ENCODE data around the gene ECD.
A peak's percentile ranks its signal among the peaks of the same experiment; 100 is the strongest.

The ECD gene

DNA sequence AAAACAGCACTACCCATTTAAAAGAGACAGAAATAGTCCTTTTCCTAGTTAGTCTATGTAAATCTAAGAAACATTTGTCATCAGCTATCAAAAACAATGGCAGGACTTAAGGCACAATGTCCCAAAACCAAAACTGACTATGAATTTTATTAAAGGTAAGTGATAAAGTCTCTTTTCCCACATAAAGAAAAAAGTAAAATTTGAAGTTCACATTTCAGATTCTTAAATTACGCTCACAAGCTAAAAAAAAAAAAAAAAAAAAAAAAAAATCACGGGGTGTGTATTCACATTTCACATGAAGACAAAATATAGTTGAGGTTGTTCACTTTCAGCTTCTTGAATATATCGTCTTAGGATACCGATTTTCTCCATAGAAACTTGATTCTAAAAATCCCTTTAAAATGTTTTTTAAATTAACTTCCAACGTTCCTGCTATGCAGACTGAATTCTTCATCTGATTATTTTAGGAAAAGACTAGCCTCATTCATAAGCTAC, 72.8 kb downstream of the ECD start:
- H3K9me3 ChIP-seq (ENCODE audit: insufficient read depth, low read depth, low read length), result no peaks in the 10 kb centered on the region
- TF ChIP-seq EZH2phosphoT487 (IDR thresholded peaks at IDR 0.05; ENCODE audit: borderline replicate concordance), result no peak
- no peak for TF ChIP-seq CTCF (conservative IDR thresholded peaks at IDR 0.05; ENCODE audit: low read length)
- peak overlapping the region; percentile 95 for H3K4me2 ChIP-seq (ENCODE audit: low read depth, low read length, poor library complexity, severe bottlenecking)
- H3K4me1 ChIP-seq (ENCODE audit: insufficient read depth, low read length, poor library complexity, severe bottlenecking), result peaks cover 34% of the 10 kb centered on the region
- H3K79me2 ChIP-seq (ENCODE audit: insufficient read depth, low read length), result peaks cover 59% of the 10 kb centered on the region
- H3K4me3 ChIP-seq (ENCODE audit: low read length, poor library complexity, severe bottlenecking), result peak overlapping the region; percentile 84
- no peak overlapping the region for H2AFZ ChIP-seq (ENCODE audit: low read length)
- H4K20me1 ChIP-seq (ENCODE audit: insufficient read depth, low read length, poor library complexity, severe bottlenecking), result peaks cover 33% of the 10 kb centered on the region
- H3K36me3 ChIP-seq (ENCODE audit: insufficient read depth, low read length), result no peaks in the 10 kb centered on the region
- H3K9ac ChIP-seq (ENCODE audit: low read depth, low read length, poor library complexity, severe bottlenecking), result peak overlapping the region; percentile 91
- no peaks in the 10 kb centered on the region for H3K27me3 ChIP-seq (ENCODE audit: insufficient read depth, low read length, poor library complexity, severe bottlenecking)
- peaks cover 12% of the 10 kb centered on the region; the same call in 1 of the 2 replicates for H3F3A ChIP-seq (ENCODE audit: low read depth)
- no peaks in the 10 kb centered on the region for H3K9me2 ChIP-seq (replicated peaks; ENCODE audit: low read depth, low read length)

DNA sequence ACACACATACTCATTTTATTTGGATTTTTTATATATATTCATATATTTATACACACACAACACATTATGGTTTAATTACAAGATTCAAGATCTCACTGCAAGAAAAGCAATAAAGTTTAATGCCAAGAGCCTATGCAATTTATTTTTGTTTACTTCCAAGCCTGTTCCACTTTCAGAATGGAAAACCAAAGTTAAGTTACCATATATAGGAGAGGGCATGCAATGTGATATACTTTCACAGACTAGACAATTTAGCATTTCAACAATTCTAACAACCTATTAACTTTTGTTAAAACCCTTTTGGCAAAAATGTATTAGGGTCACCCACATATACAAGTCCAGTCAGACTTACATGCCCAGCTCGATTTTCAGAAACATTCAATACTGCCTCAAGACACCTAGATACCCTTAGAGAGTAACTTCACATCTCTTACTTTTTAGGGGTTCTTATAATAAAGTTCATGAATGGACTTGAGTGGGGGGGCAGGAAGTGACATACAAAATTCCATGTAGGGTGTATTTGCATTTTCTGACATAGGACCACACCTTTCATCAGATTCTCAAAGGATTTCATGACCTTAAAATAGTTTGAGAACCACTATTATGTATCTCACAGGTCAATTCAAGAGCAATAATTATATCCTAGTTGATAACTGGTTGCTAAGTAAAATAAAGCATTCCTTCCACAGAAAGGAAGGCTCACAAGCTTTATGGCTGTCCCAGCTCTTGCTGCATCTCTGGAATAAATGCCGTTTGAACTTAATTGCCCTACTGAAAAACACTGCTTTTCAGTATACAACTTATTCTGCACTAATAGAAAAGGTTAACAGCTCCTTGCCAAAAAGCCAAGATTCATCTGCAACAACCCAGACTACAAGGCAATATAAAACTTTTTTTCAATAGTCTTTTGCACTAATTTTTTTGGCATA, 73.6 kb downstream of the ECD start:
- Histone ChIP-seq H2AFZ (ENCODE audit: low read length) (no peak overlapping the region), H4K20me1 (ENCODE audit: insufficient read depth, low read length, poor library complexity, severe bottlenecking) (peaks cover 37% of the 10 kb centered on the region), H3K9me3 (ENCODE audit: insufficient read depth, low read depth, low read length) (no peaks in the 10 kb centered on the region), H3F3A (ENCODE audit: low read depth) (peaks cover 11% of the 10 kb centered on the region; the same call in 1 of the 2 replicates), H3K4me2 (ENCODE audit: low read depth, low read length, poor library complexity, severe bottlenecking) (peak overlapping the region; percentile 95), H3K9ac (ENCODE audit: low read depth, low read length, poor library complexity, severe bottlenecking) (peak overlapping the region; percentile 91), H3K36me3 (ENCODE audit: insufficient read depth, low read length) (no peaks in the 10 kb centered on the region), H3K27me3 (ENCODE audit: insufficient read depth, low read length, poor library complexity, severe bottlenecking) (no peaks in the 10 kb centered on the region), H3K9me2 (replicated peaks; ENCODE audit: low read depth, low read length) (no peaks in the 10 kb centered on the region), H3K4me1 (ENCODE audit: insufficient read depth, low read length, poor library complexity, severe bottlenecking) (peaks cover 34% of the 10 kb centered on the region), H3K79me2 (ENCODE audit: insufficient read depth, low read length) (peaks cover 67% of the 10 kb centered on the region), H3K4me3 (ENCODE audit: low read length, poor library complexity, severe bottlenecking) (peak overlapping the region; percentile 84)
- TF ChIP-seq CTCF (conservative IDR thresholded peaks at IDR 0.05; ENCODE audit: low read length) (no peak), EZH2phosphoT487 (IDR thresholded peaks at IDR 0.05; ENCODE audit: borderline replicate concordance) (no peak)

DNA sequence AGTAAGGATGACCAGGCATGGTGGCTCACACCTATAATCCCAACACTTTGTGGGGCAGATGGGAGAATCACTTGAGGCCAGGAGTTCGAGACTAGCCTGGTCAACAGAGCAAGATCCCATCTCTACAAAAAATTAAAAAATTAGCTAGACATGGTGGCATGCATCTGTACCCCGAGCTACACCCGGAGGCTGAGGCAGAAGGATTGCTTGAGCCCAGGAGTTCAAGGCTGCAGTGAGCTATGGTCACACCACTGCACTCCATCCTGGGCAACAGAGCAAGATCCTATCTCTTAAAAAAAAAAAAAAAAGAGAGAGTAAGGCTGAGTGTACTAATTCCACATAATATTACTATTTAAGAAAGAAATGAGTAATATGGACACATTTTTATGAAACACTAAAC, 75.0 kb downstream of the ECD start:
- Histone ChIP-seq H3K36me3 (ENCODE audit: insufficient read depth, low read length) (no peaks in the 10 kb centered on the region), H3K4me1 (ENCODE audit: insufficient read depth, low read length, poor library complexity, severe bottlenecking) (peaks cover 34% of the 10 kb centered on the region), H3K9me2 (replicated peaks; ENCODE audit: low read depth, low read length) (no peaks in the 10 kb centered on the region), H3K4me2 (ENCODE audit: low read depth, low read length, poor library complexity, severe bottlenecking) (peak overlapping the region; percentile 61), H2AFZ (ENCODE audit: low read length) (no peak overlapping the region), H3K4me3 (ENCODE audit: low read length, poor library complexity, severe bottlenecking) (peak overlapping the region; percentile 34), H3K9ac (ENCODE audit: low read depth, low read length, poor library complexity, severe bottlenecking) (no peak overlapping the region), H3K9me3 (ENCODE audit: insufficient read depth, low read depth, low read length) (no peaks in the 10 kb centered on the region), H3K27me3 (ENCODE audit: insufficient read depth, low read length, poor library complexity, severe bottlenecking) (no peaks in the 10 kb centered on the region), H3F3A (ENCODE audit: low read depth) (peaks cover 7% of the 10 kb centered on the region; the same call in 1 of the 2 replicates), H3K79me2 (ENCODE audit: insufficient read depth, low read length) (peaks cover 81% of the 10 kb centered on the region), H4K20me1 (ENCODE audit: insufficient read depth, low read length, poor library complexity, severe bottlenecking) (peaks cover 39% of the 10 kb centered on the region)
- TF ChIP-seq EZH2phosphoT487 (IDR thresholded peaks at IDR 0.05; ENCODE audit: borderline replicate concordance) (no peak), CTCF (conservative IDR thresholded peaks at IDR 0.05; ENCODE audit: low read length) (no peak)

All from Loucy (cell line).